Body of pancreas (tissue), 4 donors: Measurements from ENCODE around the gene COL27A1. TPM values are rescaled to one million over a fixed set of nuclear protein-coding genes. Genes with fewer than 3 reads are reported as not detected.

Experiments
- ATAC-seq: fragments of 150-250 bp; one replicate; pipeline ENCODE4 v1.9.1; 2016
- DNase-seq, 4 donors: peaks; one replicate each; pipeline ENCODE4 v3.0.0-alpha.2; 2019
- H3K27ac ChIP-seq, 4 donors: fragments of 200-600 bp; sonication (generic); 1 replicate in 3 of 4; 2 replicates in 1 of 4; pipeline versions ENCODE4 v1.5.1 to v1.6.1; 2016 to 2019; ENCODE audit warnings: mild to moderate bottlenecking in 1 of 4, mixed read lengths in 1 of 4, moderate library complexity in 1 of 4
- H3K27me3 ChIP-seq, 2 donors: fragments of 200-600 bp; sonication (generic); one replicate each; pipeline ENCODE4 v1.6.0; 2016; ENCODE audit warnings: mild to moderate bottlenecking in 1 of 2
- H3K36me3 ChIP-seq, 2 donors: fragments of 200-600 bp; sonication (generic); replicated peaks in 1 of 2; 2 replicates each; pipeline ENCODE4 v1.5.1; 2016; ENCODE audit warnings: low read depth in 2 of 2; ENCODE audit not compliant: insufficient read depth in 1 of 2
- H3K4me1 ChIP-seq: fragments of 200-600 bp; sonication (generic); one replicate; pipeline ENCODE4 v1.6.0; 2016
- H3K4me3 ChIP-seq, 2 donors: fragments of 200-600 bp; sonication (generic); 1 replicate in 1 of 2; 2 replicates in 1 of 2; pipeline ENCODE4 v1.5.1; 2016 to 2019
- H3K9me3 ChIP-seq, 3 donors: fragments of 200-600 bp; sonication (generic); 1 replicate in 2 of 3; 2 replicates in 1 of 3; pipeline ENCODE4 v1.5.1; 2016
- POLR2A ChIP-seq, 3 donors: fragments of 450-650 bp; IDR thresholded peaks; one replicate each; pipeline ENCODE4 v1.6.1; 2016; ENCODE audit warnings: antibody characterized with exemption in 3 of 3, mild to moderate bottlenecking in 2 of 3
- WGBS, 2 donors: methylation state at CpG; one replicate each; pipeline ENCODE4 v1.1.5; 2017; 5-methylcytosine and 5-hydroxymethylcytosine counted together
- intact Hi-C: fragments of 100-400 bp; cut with DNase I; formaldehyde crosslinking; loops from one replicate; pipeline ENCODE4 v1.15.1; 2023
- total RNA-seq, 2 donors: library from RNA; depleted of rRNA; stranded (reverse); fragments of >200 nt; gene quantifications; one replicate each; pipeline ENCODE4 v1.1.0, GENCODE V29; 2016
- TF ChIP-seq, protein P1 (sequence below), 7 experiments: fragments of 450-650 bp in 4 of 7; fragments of 200-600 bp in 3 of 7; sonication (generic) in 3 of 7; IDR thresholded peaks; one replicate each; pipeline ENCODE4 v1.5.1; 2016 to 2019; ENCODE audit warnings: antibody characterized with exemption in 7 of 7

Gene COL27A1
- total RNA-seq, 2 donors from 2014 or later = 24.1 to 58.0 TPM

DNA sequence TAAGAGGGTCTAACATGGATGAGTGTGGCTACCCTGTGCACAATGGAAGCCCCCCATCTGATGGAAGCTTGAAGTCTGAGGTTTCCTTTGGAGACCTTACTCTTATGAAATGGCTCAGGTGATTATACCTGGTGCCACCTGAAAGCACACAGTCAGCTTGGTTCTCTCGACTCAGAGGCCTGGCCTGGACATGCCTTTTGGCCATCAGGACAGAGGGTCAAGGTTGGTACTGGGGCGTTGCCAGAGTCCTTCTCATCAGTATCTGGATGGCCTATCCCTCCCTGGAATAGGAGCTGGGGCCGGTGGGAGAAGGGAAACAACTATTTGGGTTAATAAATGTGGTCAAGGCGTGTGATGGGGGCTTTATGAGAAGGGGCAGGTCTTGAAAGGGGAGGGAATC is 48.9 kb downstream of the COL27A1 start:
- no peak for TF ChIP-seq POLR2A (IDR thresholded peaks at IDR 0.05)
- TF ChIP-seq, protein P1, sequence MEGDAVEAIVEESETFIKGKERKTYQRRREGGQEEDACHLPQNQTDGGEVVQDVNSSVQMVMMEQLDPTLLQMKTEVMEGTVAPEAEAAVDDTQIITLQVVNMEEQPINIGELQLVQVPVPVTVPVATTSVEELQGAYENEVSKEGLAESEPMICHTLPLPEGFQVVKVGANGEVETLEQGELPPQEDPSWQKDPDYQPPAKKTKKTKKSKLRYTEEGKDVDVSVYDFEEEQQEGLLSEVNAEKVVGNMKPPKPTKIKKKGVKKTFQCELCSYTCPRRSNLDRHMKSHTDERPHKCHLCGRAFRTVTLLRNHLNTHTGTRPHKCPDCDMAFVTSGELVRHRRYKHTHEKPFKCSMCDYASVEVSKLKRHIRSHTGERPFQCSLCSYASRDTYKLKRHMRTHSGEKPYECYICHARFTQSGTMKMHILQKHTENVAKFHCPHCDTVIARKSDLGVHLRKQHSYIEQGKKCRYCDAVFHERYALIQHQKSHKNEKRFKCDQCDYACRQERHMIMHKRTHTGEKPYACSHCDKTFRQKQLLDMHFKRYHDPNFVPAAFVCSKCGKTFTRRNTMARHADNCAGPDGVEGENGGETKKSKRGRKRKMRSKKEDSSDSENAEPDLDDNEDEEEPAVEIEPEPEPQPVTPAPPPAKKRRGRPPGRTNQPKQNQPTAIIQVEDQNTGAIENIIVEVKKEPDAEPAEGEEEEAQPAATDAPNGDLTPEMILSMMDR (IDR thresholded peaks at IDR 0.05) = no peak
- H3K36me3 ChIP-seq = peaks cover 0 to 2% of the 10 kb centered on the region in 2 donors
- no peaks in the 10 kb centered on the region for H3K4me1 ChIP-seq
- intact Hi-C loops = no loop called here
- H3K27ac ChIP-seq = no peak overlapping the region
- DNase-seq (no peak), ATAC-seq (no peak)
- no peak overlapping the region for H3K4me3 ChIP-seq
- H3K27me3 ChIP-seq = no peaks in the 10 kb centered on the region
- 77 to 97% methylated on average over 4 of the region's 4 CpGs for WGBS, 2 donors
- no peaks in the 10 kb centered on the region for H3K9me3 ChIP-seq

DNA sequence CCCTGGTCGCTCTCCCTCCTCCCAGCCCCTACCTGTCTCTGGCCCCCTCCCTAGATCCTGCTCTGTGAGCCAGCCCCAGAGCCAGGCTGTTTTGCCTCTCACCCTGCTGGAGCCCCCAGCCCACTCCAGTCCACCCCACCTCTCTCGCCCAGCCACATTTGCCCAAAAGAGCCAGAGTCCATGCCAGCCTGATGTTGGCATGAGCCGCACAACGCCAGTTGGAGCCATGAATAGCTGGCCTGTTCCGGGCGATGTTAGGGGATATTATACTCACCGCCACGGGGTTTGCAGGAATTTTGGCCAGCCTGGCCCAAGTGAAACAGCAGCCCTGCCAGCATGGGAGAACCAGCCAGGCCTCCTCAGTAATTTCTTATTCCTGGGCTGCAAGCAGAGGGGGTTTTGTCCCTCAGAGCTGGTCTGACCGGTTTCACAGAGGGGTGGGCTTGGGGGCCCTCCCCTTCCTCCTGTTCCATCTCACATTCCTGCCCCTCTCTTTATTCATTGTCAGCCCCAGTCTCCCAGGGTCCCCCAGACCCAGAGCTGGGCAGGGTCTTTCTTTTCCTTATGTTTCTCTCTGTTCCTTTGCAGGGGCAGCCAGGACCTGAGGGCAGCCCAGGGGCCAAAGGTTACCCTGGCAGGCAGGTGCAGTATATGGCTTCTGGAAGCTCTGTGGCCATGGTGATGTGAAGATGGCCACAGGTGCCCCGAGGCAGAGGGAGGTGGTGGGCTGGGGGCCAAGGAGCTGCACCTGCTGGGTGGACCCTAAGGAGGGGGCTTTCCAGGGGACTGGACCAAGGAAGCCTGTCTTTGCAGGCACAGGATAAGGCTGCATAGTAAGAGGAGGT is 50.1 kb downstream of the COL27A1 start:
- H3K9me3 ChIP-seq = no peaks in the 10 kb centered on the region
- H3K4me3 ChIP-seq = no peak overlapping the region
- no peaks in the 10 kb centered on the region for H3K27me3 ChIP-seq
- ATAC-seq = no peak
- WGBS, 2 donors = 67 to 82% methylated on average over 10 of the region's 10 CpGs
- TF ChIP-seq, protein P1 (IDR thresholded peaks at IDR 0.05) = no peak
- TF ChIP-seq POLR2A (IDR thresholded peaks at IDR 0.05) = no peak
- no peak overlapping the region for H3K27ac ChIP-seq
- no peaks in the 10 kb centered on the region for H3K4me1 ChIP-seq
- peaks cover 0 to 2% of the 10 kb centered on the region in 2 donors for H3K36me3 ChIP-seq
- no peak for DNase-seq
- intact Hi-C loops = no loop called here

DNA sequence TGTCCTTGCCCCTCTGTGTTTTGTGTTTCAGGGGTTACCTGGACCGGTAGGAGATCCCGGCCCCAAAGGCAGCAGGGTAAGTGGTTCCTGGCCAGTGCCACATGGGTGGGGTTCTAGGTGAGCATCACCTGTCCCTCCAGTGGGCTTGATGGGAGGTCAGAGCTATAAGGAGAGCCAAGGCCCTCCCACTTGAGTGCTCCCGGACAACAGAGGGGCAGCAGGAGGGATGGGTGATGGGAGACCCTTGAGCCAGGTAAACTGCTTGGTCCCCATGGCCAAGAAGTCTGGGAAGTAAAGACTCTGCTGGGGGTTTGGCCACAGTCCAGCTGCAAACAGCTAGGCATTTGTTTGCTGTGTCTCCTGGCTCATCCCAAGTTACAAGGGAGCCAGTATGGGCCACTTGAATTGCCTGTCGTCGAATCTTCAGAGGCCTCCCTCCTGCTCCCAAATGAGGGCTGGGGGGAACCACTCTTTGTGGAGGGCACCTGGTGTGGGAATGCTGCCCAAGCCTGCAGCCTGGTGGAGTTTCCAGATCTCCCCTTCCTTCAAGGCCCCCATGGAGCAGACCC is 51.0 kb downstream of the COL27A1 start:
- intact Hi-C loops = no loop called here
- Histone ChIP-seq H3K36me3 (peaks cover 0 to 2% of the 10 kb centered on the region in 2 donors), H3K4me3 (no peak overlapping the region), H3K4me1 (no peaks in the 10 kb centered on the region), H3K27me3 (no peaks in the 10 kb centered on the region), H3K9me3 (no peaks in the 10 kb centered on the region), H3K27ac (no peak overlapping the region)
- TF ChIP-seq POLR2A (IDR thresholded peaks at IDR 0.05) = no peak
- TF ChIP-seq, protein P1 (IDR thresholded peaks at IDR 0.05) = no peak
- WGBS, 2 donors = 95 to 100% methylated on average over 2 to 5 of the region's 5 CpGs
- DNase-seq (no peak), ATAC-seq (no peak)

DNA sequence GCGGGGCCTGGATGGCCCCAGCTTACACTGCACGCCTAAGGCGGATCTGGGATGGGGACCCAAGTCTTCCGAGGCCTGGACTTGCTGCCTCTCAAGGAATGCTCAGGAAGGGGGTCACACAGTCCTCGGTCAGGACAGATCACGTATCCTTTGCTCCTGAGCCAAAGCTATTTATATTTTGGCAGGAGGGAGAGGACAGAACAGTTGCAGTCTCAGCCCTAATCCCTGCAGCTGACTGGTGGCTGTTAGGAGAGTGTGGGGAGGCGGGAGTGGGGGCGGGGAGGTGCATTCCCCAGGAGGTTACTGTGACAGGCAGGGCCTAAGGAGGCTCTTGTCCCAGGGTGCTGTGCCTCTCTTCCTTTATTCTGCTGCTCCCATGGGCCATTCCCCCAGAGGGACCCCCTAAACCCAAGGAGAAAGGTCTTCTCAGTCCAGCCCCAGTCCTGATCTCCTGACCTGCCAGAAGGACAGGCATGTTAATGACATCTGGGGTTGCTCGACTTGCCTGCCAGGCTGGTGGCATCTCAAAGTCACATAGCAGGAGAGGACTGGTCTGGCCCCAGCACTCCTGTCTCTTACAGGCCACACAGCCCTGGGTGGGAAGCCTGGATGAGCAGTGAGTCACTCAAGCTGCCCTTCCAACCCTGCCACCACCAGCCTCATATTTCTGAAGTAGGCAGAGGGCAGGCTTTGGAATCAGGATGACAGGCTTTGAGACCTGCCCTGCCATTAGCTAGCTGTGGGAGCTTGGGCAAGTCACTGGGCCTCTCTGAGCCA is 51.9 kb downstream of the COL27A1 start:
- Histone ChIP-seq H3K4me3 (no peak overlapping the region), H3K9me3 (no peaks in the 10 kb centered on the region), H3K27me3 (no peaks in the 10 kb centered on the region), H3K4me1 (no peaks in the 10 kb centered on the region), H3K27ac (no peak overlapping the region), H3K36me3 (peaks cover 0 to 3% of the 10 kb centered on the region in 2 donors)
- ATAC-seq = no peak
- 87 to 88% methylated on average over 8 to 9 of the region's 9 CpGs for WGBS, 2 donors
- intact Hi-C loops = no loop called here
- DNase-seq = peak in 1 of 4 donors; percentile 6
- TF ChIP-seq, protein P1 (IDR thresholded peaks at IDR 0.05) = no peak
- TF ChIP-seq POLR2A (IDR thresholded peaks at IDR 0.05) = no peak
